Measurements from ENCODE around the gene FBXL15.

GRCh38 chr10:102396730-102397151 is 23.9 kb upstream of the FBXL15 start:
- TF ChIP-seq, protein P1, sequence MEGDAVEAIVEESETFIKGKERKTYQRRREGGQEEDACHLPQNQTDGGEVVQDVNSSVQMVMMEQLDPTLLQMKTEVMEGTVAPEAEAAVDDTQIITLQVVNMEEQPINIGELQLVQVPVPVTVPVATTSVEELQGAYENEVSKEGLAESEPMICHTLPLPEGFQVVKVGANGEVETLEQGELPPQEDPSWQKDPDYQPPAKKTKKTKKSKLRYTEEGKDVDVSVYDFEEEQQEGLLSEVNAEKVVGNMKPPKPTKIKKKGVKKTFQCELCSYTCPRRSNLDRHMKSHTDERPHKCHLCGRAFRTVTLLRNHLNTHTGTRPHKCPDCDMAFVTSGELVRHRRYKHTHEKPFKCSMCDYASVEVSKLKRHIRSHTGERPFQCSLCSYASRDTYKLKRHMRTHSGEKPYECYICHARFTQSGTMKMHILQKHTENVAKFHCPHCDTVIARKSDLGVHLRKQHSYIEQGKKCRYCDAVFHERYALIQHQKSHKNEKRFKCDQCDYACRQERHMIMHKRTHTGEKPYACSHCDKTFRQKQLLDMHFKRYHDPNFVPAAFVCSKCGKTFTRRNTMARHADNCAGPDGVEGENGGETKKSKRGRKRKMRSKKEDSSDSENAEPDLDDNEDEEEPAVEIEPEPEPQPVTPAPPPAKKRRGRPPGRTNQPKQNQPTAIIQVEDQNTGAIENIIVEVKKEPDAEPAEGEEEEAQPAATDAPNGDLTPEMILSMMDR (IDR thresholded peaks at IDR 0.05 in 4 of 5, conservative IDR thresholded peaks at IDR 0.05 in 1 of 5): no peak
- no peak for TF ChIP-seq POLR2A (IDR thresholded peaks at IDR 0.05)
